Brain pericyte (primary cell): ENCODE results near the gene NCBP1.

Experiments
- DNase-seq: peaks from one replicate; pipeline ENCODE4 v3.0.0-alpha.2; 2012; ENCODE audit warnings: low read depth, low spot score

Gene NCBP1

DNA sequence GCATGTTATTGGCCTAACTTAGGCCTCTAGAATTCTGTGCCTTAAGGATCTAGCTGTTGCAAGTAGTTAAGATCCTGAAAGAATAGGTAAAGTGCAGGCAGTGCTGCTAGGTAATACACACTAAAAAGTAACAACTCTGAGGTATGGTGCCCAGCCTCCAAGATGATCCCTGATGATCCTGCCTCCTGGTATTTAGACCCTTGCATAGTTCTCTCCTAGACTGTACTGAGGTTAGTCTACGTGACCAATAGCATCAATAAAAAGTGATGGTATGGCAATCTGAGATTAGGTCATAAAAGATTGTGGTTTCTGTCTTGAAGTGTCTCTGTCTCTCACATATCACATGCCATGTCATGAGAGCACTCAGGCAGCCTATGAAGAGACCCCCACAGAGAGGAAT lies 9.7 kb upstream of the NCBP1 start:
- DNase-seq = no peak

DNA sequence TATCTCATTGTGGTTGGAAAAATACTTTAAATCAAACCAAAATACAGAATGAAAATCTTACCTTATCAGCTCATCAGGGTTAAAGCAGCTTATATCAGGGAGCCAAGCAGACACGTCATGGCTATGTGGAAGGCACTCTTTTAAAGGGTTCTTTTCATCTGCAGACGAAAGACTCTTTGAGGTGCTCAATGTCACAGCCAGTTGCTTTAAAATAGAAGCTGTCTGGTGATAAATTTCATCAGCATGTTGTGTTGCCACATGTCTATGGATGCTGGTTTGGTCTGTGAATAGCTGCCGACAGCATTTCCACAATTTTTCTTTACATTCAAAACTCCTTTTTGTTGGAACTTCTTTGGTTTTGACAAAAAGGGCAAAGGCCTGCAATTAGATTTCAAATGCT lies 8.0 kb upstream of the NCBP1 start:
- DNase-seq = no peak

DNA sequence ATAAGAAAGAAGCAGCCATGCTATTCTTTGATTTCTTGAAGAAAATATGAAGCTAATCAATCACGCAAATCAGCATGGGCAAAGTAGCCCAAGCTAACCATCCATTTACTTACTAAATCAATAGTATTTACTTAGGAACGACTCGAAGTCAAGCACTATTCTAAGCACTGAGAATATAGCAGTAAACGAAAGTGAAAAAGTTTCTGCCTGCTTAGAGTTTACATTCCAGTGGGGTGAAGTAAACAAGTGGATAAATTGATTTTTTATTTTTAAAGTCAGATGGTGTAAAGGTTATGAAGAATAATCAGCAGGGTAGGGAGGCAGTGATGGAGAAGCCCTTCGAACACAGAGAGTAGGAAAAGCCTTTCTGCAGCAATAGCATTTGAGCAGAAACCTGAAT lies 6.0 kb upstream of the NCBP1 start:
- no peak for DNase-seq

DNA sequence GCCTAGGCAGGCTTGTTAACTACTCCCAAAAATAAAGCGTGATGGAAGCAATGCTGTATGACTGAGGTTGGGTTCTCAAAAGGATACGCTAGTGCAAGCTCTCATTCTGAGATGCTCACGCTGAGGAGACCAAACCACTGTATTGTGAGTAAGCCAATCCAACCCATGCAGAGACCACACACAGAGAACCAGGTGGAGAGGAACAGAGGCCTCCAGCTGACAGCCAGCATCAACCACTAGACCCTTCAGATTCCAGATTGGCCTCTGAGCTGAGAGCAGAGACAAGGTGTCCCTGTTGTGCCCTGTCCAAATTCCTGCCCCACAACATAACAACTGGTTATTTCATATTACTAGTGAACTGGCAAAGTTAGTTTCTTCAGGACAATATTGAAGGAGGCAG lies 5.0 kb upstream of the NCBP1 start:
- no peak for DNase-seq

DNA sequence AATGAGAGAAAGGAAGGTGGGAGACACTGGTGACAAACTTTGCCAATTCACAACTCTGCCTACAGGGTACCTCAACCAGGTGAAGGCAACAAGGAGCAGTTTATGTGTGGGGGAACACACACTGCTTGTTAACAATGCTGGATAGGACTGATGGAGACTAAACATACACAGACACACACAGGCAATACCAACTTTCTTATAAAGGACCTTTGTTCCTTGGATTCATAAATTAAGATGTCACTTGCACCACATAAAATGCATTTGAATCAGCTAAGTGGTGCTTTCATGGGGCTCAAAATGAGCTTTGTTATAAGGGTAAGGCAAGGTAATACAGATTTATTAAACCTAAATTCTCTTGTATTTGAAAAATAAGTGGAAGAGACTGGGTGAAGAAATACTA lies 4.5 kb upstream of the NCBP1 start:
- DNase-seq = no peak

DNA sequence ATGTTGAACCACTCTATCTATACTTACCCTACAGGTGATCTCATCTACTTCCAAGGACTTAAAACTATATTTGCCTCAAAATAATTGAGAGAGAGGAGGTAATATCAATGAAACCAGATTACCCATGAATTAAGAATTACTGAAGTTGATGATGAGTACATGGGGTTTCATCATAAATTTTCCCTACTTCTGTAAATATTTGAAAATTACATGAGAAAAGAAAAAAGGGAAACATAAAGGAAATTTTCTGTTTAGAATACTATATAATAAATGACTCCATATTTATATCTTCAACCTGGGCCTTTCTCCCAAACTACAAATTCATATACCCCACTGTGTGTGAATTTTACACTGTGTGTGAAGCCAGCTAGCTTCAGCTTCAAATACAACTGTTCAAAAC lies 3.0 kb upstream of the NCBP1 start:
- DNase-seq = no peak

DNA sequence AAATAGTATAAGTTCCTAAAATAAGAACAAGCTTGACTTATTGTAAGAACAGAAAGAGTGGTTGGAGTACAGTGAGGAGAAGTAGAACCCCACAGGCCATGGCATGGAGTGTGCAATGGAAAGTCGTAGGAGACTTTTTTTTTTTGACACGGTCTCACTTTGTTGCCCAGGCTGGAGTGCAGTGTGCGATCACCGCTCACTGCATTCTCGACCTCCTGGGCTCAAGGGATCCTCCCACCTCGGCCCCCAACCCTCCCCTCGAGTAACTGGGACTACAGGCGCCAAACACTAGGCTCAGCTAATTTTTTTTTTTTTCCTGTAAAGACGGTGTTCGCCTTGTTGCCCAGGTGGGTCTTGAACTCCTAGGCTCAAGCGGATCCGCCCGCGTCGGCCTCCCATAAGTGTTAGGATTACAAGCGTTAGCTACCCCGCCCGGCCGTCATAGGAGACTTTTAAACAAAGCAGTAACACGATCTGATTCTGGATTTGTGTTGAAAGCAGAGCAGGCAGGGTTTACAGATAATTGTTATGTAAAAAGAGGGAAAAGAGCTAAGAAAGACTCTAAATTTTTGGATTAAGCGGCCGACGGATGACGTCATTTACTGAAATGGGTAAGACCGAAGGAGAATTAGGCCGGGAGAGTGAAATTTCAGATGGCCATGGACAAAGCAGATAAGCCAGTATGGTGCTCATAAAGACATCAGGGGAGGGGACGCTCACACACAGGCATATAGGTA lies 1.2 kb upstream of the NCBP1 start:
- no peak for DNase-seq

DNA sequence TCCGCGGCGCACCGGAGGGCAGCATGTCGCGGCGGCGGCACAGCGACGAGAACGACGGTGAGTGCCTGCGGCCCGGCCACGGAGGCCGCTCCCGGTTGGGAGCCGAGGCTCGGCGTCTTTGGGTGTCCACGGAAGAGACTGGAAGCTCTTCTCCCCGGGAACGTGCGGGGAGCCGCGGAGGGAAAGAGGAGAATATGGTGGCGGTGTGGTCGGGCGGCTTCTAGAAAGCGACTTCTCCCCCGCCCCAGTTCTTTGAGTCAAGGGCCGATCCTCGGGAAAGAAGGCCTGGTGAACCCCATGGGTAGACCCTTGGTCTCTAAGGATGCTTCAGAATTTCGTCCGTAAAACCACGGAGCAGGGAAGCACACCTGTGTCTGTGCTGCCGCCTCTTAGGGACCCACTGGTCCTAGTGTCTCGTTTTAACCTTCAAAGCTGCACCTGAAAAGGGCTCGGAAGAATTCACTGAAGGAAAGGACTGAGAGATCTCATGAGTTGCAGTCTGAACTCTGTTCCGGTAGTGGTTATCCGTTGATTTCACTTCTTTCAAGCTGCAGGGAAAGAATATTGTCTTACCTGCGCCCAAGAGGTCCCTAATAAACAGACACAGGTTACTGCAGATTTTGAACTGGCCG lies 354 bp downstream of the NCBP1 start:
- DNase-seq = no peak

DNA sequence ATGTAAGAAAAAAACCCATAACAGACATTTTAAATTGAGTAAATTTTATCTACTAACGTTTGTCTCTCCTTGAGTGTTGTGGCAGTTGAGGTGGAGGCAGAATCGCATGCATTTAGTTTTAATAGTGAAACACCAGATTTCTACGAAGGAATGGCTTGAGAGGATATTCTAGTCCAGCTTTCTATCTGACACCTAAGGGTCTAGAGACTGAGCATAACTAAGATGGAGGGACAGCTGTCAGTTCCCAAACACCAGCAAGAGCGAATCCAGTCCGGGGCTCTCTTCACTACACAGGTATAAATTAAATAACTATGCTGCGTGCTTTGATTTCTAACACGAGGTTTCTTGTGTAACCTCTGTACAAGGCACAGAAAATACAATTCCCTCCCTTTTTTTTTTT lies 1.4 kb downstream of the NCBP1 start:
- no peak for DNase-seq

DNA sequence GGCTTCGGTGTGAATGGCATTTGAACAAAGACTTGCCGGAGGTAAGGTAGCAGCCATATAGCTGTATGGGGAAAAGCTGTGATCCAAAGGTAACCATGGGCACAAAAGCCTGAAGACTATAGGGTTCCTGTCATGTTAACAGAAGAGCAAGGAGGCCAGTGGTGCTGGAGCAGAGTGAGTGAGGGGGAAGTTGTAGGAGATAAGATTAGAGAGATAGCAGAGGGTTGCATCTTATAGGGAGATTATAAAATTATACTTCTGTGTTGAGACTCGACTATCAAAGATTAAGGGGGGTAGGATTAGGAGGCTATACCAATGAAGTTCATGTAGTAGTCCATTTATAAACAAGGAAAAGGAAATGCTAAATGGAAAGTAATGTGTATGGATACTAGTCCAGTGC lies 3.3 kb downstream of the NCBP1 start:
- DNase-seq = no peak

DNA sequence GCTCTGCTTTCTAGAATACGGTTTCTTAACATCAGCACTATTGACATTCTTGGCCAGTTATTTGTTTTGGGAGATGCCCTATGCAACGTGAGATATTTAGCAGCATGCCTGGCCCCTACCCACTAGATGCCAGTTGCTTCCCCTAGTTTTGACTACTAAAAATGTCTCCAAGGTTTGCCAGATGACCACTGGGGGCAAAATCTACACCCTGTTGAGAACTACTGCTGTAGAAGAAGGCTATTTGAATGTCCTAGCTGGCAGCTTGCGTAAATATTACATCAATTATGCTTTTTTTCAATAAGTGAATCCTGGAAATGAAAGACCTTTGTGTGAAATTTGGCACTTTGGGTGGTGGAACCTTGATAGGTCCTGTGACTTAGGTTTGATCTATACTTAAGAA lies 5.0 kb downstream of the NCBP1 start:
- DNase-seq = no peak

DNA sequence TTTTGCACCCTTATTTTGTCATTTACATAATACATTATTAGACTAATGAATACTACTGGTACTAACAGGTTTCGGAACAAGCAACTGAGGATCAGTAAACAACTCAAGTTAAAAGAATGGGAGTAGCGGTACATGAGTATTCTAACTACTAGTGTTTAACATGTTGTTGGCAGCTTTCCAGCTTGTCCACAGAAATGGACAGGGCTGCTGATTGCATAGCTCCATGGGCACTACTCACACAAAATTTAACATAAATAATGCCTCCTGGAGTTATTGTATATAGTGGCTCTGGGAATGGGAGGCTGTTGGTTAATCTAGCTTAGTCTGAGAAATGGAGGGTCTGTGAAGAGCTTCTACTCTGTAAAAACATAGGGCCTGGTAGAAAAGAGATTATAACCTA lies 6.7 kb downstream of the NCBP1 start:
- no peak for DNase-seq

DNA sequence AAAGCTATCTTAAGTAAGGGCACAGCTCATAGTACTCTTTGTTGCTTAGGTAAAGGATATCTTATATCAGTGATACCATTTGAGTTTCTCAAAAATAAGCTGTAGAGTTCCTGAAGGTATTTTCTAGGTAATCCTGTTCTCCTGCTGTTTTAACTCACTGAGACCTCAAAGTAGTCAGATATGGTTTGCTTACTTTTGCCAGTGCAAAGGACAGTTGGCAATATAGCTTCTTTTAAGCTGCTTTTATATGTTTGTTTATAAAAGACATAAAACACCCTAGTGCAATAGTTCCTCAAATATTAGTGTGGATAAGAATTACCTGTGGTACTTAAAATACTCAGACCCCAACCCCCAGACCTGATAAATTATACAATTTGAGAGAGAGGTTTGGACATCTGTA lies 12.1 kb downstream of the NCBP1 start:
- DNase-seq = no peak

DNA sequence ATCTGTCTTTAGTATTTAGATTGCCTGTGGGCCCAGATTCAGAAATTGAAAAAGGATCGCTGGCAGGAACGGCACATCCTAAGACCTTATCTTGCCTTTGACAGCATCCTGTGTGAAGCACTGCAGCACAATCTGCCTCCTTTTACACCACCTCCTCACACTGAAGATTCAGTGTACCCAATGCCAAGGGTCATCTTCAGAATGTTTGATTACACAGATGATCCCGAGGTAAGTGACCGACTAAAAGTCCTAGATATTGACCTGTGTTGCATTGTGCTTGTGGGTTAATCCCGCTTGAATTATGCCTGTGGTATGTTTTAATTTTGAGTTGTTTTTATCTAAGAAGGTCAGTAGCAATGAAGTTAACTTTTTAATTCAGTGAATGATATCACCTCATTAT lies 14.4 kb downstream of the NCBP1 start:
- no peak for DNase-seq

DNA sequence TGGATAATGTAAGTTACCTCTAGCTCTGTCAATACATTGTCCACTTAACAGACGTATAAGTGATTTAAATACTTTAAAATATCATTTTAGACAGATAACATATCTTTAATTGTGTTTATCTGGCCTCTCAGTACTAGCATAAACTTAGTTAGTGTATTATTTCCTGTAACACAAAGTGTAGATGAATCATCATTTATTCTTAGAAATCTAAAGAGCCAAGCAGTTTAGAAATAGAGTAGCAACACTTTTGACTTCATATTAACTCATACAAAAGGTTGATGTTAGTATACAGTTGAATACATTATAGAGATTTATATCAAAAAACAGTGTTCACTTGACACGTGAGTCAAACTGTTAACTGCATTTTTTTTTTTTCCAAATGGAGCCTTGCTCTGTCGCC lies 18.0 kb downstream of the NCBP1 start:
- no peak for DNase-seq

DNA sequence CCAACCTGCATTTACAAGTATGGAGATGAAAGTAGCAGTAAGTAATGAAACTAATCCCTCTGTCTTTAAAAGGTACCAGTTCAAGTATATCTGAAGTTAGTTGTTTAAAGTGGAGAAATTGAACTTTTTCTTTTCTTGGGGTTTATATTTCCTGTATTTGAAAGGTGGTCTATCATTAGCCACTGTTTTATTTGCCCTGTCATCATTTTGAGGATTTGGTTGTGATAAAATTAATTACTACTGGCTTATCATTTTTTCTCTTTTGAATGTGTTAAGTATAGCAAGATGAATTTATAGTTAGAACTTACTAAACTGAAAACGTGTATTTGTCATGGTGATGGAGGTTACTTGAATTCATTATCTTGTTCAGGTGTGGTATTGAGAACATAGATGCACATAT lies 25.1 kb downstream of the NCBP1 start:
- DNase-seq = no peak

DNA sequence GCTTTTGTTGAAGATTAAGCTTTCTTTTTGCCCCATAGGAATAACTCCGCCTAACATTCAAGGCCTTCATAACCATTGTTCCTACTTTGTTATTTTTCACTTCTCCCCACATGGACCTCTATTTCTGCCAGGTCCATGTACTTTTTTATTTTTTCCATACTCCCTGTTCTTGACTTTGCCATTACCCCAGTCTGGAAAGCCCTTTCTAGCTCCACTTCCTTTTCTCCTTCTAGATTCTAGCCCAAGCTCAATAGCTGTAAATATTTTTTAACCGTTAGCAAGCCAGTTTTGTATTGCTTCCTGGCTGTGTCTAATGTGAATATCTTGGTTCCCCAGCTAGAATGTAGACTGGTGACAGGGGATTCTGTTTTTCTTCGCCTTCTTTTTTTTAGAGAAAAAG lies 26.1 kb downstream of the NCBP1 start:
- no peak for DNase-seq

DNA sequence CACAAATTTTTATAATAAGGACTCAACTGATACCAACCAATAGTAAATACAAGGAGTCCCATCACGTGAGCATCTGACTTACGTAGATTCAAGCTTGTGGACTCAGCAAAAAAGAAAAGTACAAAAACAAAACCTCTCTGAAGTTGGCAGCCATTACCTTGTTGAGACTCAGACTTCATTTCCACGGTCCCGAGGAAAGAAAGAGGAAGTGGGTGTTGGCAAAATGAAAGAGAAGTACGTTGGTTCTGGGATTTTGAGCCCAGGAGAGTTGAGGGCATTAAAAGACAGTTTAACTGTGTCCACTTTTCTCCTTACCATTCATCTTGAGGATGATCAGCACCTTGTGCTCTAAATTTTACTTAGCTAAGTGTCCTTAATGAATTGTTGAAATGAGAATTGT lies 26.7 kb downstream of the NCBP1 start:
- DNase-seq = no peak

DNA sequence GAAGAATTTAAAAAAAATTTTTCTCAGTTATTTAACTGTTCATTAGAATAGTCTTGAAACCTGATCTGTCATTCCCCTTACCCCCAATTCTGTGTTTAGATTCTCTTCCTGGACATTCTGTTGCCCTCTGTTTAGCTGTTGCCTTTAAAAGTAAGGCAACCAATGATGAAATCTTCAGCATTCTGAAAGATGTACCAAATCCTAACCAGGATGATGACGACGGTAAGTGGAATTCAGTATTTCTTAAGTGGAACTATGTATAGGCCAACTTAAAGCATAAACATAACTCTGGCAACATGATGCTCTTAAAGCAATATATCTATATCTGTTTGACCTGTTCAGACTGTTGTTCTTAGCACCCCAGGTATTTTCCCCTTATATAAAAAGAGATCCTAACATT lies 27.2 kb downstream of the NCBP1 start:
- DNase-seq = no peak

DNA sequence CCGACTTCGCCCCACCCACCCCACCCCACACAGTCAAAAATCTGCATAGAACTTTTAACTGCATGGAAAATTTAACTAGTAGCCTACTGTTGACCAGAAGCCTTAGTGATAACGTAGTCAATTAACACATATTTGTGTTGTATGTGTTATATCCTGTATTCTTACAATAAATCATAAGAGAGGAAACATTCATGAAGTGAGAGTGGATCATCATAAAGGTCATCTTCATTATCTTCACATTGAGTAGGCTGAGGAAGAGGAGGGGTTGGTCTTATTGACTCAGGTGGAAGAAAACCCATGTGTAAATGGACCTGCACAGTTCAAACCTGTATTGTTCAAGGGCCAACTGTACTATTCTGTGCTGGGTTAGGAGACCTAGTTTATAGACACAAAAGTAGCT lies 32.1 kb downstream of the NCBP1 start:
- DNase-seq = no peak

DNA sequence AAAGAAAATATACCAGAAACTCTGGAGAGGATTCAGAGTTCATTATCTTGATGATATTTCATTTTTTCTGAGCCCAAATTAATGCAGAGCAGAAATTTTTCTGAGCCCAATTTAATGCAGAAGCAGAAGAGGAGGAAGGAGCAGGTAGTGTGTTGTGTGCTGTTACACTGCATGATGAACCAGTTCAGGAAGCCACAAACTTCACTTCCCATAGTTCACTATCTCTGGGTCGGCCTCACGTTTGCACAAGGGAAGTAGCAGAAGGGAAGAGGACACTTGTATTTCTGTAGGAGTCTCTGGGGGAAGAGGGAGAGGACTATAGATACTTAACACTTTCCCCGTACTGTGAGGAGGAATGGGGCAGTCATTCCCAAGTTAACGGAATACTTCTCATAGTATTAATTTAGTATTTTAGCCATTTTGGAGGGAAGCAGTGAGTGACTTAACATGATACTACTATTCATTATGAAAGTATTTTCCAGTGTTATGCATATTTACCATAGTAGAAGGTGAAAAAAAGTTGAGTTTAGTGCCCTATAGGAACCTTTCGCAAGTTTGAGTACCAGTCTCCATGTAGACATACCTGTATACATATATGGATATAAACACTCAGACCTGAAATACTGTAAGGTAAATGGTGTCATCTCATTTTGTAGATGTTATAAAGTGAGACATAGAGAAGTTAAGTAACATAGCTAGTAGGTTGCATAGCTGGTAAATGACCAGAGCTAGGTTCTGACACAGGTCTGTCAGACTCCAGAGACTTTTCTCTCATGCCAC lies 33.5 kb downstream of the NCBP1 start:
- DNase-seq = no peak

DNA sequence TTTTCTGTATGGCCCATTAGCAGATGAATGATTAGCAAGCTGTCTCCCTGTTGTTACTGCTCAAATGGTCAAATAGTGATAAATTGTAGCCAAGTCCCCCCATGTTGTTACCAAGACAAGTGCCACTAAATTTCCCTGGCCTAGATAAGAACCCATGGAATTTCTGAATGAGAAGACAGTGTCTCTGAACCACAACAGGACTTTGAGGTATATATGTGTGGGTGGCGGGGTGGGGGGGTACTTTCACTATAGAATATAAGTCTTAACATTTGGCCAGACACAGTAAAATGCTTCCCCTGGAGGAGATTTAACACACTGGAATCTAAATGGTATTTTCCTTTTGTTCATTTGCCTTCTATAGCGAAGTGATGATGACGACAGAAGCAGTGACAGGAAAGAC lies 34.9 kb downstream of the NCBP1 start:
- no peak for DNase-seq

DNA sequence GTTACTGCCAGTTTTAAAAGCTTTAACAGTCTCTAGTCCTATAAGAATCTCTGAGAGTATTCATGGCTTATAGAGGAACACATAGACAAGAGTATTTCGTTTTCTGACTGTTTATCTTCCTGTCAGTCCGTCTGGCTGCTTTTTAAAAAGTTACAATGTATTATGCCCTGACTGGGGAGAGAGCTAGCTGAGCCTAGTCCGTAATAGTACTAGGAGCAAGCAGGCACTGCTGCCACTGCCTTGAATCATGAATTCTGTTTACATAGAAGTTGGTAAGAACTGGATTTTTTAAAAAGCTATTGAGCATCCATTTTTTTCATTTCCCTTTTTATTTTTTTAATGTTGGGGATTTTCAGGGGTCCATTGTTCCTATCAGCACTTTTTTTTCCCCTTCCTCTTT lies 37.0 kb downstream of the NCBP1 start:
- no peak for DNase-seq
